GM19043 (cell line): ENCODE data around the gene KCNG4.

ENCODE experiments used
- ATAC-seq: cut with Tn5 transposase; IDR thresholded peaks from one replicate; pipeline ENCODE4 v1.9.1; 2021; ENCODE audit warnings: low read depth; ENCODE audit not compliant: unreplicated experiment

The KCNG4 gene

DNA sequence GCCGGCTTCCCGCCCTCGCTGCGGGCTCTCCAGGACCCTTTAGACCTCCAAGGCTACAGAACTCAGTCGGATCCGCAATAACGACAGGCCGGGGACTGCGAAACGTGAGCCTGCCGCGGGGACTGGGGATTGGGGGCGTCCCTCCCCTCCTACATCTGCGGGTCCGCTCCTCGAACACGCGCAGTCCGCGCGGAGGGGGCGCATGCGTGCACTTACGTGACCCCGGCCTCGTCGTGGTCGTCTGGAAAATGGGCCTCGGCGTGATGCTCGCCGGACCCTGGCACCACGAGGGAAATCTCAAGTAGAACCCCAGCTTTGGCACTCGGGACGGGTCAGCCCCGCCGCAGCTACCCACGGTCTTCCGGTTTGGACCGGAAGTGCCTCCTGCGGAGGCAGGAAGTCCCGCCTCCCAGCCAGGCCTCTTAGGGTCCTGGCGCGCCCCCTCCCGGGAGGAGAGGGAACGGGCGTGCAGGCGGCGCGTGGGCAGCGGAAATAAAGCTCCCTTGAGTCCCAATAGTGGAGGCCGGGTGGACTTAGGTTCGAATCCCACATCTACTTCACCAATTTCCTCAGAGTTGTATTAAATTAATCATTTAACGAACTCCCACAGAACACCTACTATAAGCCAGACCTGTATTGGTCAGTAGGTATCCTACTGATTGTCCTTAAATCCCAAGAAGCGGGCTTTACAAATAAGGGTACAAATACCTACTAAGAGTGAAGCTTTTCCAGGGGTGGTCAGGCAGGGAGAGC lies 53.0 kb downstream of the KCNG4 start, which contains the start of gene TAF1C:
Gene TAF1C (minus strand): TSS at position 373 of the 753 bp plus-strand sequence. CDS start 2,069 bp downstream, outside the sequence.
- peak; percentile 96 for ATAC-seq

DNA sequence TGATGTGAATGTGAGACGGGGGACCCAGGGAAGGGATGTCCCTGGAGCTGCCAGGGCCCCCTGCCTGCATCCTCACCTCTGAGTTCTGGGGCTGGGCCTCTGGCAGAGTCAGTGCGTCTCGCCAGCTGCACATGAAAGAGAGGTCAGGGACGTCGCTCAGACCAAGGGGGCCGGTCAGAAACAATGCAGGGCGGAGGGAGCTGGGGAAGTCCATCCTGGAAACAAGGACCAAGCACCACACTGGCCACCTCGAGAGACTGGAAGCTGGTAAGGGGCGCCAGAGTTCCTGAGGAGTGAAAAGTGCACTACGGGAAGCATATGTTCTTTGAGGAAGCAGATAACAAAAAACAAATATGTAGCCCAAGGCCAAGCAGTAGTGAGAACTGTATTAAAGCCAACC lies 55.0 kb downstream of the KCNG4 start:
- no peak for ATAC-seq

DNA sequence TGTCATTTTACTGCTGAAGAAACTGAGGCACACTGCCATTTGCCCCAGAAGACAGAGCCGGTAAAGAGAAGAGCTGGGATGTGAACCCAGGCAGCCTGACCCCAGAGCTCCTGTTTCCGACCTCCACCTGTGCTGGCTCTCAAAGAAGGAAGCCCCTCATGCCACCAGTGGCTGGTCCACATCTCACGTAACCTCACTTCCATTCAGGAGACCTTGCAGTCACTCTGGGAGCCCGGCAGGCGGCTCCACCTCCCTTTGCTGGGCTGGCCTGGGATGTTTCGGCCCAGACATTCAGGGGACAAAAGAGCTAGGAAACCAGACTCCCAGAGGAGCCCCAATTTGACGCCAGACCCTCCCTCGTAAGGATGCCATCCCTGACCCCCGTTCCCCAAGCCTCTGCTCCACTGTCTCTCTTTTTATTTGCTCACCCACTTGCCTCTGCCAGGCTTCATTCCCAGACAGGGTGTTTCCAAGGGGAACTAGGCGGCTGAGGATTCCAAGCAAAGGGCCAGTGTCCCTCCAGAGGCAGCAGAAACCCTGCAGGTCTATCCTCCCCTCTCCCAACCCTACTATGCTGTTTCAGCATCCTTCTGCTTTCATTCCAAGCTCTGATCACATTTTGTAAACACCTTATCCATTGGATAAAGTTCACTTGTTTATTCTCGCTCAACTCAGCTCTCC lies 55.8 kb downstream of the KCNG4 start:
- ATAC-seq = no peak

DNA sequence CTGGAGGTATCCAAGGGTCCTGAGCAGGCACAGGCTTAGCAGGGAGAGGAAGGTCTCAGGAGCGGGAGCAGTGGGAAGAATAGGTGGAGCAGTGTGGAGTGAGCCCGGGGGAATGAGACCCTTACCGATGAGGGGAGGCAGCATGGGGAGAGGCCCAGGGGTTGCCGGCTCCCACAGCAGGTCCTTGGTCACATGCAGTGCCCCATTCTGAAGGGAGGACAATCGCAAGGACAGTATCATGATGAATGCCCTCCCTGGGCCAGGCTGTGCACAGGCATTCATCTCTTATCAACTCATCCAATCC lies 56.3 kb downstream of the KCNG4 start:
- no peak for ATAC-seq

DNA sequence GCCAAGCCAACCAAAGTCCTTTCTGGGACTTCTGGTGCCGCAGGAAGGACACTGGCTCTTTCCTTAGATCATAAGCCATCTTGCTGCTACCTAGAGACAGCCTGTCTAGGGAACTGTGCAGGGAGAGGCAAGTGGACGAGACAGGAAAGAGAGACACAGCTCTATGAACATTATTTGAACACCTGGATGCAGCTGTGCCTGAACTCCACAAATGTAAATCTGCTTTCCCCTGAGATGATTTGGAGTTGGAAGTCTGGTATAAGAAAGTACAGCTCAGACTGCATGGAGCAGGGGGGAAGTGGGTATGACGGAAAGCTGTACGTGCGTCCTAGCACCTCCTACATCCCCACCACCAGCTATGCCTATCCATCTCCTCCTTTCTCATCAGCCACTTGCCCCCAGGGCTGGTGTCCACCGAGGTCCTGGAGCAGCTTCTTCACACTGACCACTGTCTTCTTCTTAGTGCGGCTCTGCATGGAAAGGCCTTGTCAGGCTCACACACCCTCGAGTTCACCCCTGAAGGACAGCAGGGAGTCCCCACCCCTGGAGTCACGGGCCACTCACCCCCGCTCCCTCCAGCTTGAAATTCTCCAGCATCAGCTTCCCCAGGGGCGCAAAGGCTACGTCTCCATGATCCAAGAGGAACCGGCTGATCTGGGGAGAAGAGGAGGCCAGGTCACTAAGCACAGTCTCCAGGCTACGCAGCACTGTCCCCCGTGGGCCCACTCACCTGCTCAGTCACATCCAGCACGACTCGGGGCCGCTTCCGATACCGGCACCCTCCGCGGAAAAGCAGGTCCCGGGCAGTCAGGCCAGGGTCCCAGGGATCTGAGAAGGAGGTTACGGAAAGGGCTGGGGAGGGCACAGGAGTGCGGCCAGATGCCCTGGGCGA lies 56.9 kb downstream of the KCNG4 start:
- no peak for ATAC-seq

DNA sequence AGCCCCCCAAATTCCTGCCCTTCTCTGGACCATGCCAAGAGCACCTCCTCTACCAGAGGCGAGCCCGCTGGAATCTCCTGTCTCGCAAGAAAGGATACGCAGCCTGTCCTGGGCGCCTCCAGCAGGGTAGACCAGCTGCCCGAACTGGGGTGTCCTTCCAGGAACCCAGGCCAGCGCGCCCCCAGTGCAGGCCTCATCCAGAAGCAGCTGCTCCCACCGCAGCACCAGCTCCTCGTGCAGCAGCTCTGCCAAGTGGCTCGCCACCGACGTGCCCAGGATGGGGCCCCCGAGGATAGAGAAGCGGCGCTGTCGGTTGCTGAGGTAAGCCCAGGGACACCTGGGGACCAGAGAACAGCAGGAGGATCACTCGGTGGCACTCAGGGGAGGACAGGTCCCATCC lies 57.7 kb downstream of the KCNG4 start:
- ATAC-seq = no peak

DNA sequence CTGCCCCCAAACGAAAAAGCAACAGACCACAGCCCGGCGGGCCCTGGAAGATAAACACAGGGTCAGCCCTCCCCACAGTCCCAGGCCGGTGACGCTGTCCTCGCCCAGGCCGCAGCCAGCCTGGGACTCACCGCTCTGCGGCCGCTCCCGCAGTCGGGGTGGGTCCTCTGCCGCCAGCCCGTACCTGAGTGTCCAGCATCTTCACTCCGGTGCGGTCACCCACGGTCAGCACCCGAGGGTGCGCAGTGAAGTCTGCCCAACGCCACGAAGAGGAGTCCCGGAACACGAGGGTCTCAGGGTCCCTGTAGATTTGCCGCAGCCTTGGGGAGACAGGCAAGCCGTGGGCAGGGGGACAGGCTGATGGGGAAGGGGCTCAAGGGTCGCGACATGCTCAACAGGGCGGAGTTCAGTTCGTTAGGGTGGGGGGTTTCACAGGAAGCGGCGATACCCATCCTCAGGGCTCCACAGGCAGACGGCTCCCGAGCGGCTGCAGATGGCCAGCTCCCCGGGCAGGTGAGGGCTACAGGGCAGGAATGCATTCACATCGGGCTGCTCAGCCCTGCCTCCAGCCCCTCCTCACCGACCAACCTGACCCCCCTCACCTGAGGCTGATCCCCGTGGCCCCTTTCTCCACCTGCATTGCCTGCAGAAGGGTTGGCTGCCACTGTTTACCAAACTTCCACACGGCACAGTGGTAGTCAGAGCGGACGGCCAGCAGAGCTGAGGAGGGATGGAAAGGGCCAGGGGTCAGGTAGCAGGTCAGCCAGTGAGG lies 58.5 kb downstream of the KCNG4 start:
- ATAC-seq = no peak

DNA sequence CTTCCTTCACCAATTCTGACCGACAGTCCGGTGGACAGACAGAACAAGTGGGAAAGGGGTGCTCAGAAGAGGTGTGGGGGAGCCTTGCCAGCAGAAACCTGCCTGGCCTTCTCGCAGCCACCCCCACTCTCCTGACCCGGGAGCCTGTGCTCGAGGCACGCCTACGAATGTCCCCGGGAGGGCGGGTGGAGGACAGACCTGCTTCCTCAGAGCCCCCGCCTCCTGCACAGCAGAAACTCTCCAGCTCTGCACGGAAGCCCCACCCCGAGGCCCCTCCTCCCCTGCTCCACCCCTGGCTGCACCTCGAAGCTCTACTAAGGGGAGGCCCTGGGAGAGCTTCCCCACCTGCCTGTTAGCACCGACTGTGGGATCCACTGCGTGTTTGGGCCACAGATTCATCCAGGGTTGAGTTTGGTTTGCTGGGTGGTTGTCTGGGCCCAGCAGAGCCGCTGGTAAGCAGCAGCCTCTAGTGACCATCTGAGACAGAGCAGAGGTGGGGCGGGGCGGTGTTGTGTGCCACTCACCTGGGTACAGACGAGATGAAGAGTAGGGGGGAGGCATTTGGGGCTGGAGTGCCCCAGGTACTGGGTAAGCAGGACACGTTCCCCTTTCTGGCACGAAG lies 59.2 kb downstream of the KCNG4 start:
- ATAC-seq = no peak

DNA sequence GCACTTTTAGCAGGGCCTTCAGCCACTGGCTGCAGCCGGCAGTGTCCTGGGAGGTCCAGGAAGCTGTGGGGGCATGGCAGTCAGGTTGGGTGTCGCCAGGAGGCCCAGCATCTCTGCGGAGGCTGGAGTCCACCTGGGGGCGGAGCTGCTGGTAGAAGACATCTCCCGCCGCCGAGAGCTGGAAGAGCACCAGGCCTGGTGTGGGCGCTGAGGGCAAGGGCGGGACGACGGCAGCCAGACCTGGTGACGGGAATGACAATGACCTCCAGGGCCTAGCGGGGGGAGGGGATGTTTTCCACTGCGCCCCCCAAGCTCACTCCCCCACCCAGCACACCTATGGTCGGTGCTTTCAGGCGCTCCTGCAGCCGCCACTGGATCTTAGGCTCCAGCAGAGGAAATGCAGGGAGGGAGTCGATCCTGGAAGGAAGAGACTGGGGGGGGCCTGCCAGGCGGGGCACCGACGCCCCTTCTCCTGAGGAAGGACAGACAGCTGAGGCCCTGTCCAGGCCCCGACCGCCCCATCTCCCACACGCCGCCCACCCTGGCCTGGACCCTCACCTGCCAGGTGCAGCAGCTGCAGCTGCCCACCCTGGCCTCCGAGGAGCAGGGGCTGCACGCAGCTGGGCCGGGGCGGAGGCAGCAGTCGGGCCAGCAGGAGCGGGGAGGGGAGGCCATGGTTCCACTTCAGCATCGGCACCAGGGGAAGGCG lies 60.0 kb downstream of the KCNG4 start:
- ATAC-seq = no peak

DNA sequence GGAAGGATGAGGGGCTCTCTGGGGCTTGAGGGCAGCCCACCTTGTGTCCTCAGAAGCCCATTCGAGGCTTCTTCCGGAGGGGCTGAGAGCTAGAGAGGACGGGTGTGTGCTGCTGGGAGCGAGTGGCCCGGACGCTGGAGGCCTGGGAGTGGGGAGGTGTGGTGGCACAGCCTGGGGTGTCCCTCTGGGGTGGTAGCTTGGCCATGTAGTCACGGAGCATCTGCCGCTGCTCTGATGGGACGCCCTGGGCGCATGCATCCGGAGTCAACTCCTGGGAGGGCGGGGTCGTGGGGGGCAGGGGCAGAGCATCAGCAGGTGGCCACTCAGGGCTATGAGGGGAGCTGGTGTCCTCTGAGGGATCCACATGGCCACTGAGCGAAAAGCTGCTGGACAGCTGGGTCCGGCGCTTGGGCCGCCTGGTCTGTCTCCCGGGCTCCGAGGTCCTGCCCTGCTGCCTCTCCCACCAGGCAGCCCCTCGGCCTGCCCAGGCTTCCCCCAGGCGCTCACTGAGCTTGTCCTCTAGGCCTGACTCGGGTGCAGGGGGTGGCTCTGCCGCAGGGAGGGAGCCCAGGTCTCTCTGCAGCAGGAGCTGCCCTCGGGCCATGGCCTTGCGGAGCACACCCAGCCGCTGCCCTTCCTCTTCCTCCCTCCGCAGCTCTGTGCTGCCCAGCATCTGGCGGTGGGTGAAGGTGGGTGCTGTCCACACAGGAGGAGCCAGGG lies 60.8 kb downstream of the KCNG4 start:
- ATAC-seq = no peak

DNA sequence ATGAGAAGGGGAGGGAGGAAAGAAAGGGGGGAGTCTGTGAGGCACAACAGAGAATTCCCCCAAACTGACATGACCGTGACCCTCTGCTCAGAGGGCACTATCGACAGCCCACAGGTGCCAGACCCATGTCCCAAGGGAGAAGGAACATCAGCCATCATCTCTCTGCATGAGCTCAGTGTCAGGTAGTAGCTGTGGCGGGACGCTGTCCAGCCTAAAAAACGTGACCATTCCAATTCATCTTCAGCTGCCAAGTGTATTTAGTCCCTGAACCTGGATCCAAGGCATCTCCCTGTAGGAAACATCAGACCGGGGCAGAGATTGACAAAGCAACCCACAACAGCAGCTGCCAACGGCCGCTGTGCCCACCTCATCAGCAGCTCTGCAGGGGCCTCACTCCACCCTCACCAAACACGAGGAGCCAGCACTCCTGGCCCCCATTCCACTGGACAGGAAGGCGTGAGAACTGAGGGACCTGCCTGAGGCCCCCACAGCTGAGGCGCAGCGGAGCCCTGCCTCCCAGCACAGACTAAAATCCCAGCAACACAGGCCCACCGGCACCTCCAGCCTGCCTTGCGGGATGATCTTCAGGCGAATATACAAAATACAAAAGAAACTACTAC lies 61.6 kb downstream of the KCNG4 start:
- no peak for ATAC-seq

DNA sequence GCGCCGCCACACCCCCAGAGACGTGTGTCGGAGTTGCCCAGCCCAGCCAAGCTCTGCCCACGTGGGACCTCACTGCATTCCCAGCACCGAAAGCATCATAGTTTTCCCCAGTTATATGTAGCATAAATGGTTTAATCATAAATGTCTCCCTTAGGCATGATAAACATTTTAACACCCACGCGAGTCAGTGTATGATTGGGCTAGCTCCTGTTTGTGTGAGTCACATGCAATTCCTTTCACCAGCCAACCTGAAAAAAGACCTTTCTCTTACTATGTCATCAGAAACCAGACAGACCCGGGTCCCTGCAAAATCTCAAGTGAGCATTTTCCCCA lies 62.1 kb downstream of the KCNG4 start:
- no peak for ATAC-seq

DNA sequence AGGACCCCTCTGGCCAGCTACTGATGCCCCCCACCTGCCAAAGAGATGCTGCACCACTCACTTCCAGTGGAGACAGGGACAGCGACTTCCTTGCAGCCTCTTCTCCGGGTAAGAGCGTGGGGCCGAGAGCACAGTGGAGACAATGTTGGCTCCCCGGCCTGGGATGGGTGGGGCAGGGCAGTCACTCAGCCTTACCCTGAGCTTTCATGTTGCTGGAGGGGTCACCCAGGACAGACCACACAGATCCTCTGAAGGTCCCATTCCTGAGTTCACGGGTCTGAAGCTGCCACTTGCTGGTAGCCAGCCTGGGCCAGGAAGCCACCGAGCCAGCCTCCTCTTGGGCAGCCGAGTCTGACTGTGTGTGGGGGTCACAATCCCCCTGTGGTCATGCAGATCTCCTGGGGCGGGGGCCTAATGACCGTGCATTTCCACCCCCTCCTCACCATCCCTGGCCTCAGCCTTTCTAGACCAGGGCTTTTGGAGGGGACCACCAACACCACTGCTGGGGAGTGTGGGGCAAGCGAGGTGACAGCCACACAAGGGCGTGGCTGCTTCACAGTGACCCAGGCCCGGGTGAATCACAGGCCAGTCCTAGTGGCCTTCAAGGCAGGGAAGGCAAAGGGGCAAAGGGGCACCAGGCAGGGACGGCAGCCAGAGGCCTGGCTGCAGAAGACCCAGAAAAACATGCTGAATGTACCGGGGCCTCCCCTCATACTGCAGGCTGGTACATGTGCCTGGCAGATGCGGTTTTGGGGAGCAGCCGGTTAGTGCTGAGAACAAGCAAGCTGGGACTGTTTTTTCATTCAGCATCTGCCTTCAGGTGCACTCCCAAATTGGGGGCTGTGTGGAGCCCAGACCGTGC lies 63.4 kb downstream of the KCNG4 start:
- no peak for ATAC-seq

DNA sequence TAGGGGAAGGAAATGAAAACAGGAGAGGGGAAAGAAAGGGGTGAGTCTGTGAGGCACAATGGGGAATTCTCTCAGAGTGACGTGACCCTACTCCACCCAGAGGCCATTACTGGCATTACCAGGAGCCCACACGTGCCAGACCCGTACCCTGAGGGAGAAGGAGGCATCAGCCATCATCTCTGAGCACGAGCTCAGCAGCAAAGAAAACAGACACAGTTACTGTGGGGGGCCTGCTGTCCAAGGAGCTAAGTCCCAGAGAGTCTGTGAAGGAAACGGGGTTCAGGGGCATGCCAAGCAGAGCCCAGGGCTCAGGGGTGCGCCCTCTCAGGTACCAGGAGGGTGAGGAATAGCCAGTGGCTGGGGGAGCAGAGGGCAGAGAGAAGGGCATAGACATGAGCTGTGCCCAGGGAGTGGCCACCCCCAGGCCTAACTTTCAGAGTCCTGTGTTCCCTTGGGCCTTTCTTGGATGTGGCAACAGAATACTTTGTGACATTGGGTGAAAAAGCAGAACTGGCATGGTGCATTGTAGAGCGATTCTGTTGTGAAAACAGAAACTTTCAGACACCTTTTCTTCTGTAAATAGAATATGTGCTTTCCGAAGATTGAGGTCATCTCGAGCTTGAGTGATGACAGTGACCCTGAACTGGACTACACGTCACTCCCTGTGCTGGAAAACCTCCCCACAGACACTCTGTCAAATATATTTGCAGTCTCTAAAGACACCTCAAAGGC lies 64.3 kb downstream of the KCNG4 start:
- ATAC-seq = peak; percentile 85

DNA sequence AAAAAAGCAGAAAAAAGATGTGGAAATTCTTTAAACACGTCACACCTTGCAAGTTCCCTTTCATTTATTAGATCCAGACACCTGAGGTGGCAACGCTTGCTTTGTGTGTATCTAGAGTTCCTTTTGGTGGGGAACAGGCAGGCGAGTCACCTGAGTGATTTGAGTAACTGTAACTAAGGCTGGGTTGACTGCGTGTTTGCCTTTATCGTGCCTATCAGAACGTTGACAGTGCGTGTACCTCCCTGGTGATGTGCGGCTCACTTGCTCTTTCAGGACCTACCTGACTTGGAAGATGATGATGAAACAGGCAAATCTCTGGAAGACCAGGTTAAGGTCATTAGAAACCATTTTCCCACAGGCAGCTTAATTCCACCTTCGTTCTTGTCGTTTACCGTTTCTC lies 65.4 kb downstream of the KCNG4 start:
- ATAC-seq = no peak

DNA sequence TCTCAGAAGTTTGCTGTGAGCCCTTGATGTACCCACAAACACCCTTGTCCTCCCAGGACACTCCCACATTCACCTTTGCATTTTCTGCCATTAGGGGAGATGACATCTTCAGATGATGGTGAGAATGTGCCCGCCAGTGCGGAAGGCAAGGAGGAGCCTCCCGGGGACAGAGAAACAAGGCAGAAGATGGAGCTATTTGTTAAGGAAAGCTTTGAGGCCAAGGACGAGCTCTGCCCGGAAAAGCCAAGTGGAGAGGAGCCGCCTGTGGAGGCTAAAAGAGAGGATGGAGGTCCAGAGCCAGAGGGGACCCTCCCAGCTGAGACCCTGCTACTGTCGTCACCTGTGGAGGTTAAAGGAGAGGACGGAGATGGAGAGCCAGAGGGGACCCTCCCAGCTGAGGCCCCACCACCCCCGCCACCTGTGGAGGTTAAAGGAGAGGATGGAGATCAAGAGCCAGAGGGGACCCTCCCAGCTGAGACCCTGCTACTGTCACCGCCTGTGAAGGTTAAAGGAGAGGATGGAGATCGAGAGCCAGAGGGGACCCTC lies 70.0 kb downstream of the KCNG4 start:
- no peak for ATAC-seq
